Heart left ventricle (tissue), 13 donors: ENCODE data around the gene WDR70.

Experiments
- POLR2A ChIP-seq, 2 donors: fragments of 450-650 bp; IDR thresholded peaks; one replicate each; pipeline ENCODE4 v1.6.1; 2017; ENCODE audit warnings: antibody characterized with exemption in 2 of 2, mild to moderate bottlenecking in 2 of 2, moderate library complexity in 2 of 2
- TF ChIP-seq, protein P1 (sequence below), 12 donors: fragments of 200-600 bp; sonication (generic) in 4 of 12; IDR thresholded peaks; one replicate each; pipeline versions ENCODE4 v1.5.0 to v1.8.0; 2018 to 2022; ENCODE audit warnings: antibody characterized with exemption in 12 of 12, mild to moderate bottlenecking in 5 of 12
- donor health status: ischemic (EF 13 %, LVEDD 7.1; RV severe dilation, severe dysfunction).
- donor health status: DM: no; HTN: yes; CAD: no.
- donor health status: DM: no; HTN: no; CAD: no.
- donor health status: ischemic (EF 25% LVEDD 6.9; RV normal size, moderate dysfunction).
- donor health status: ischemic (EF 25% LVEDD 5.7; RV mildly dilated, moderate dysfunction).
- donor health status: ischemic (EF 35%, LVEDD 5.7; RV mildly dilated, moderate dysfunction).
- donor health status: nonischemic (EF 11% LVEDD 7.7; RV severe dilation, severe dysfunction).
- donor health status: DM: yes; HTN: yes; CAD: no.
- donor health status: PGD.
- donor health status: ischemic (EF 29% LVEDD 5.4; RV normal size, mild dysfunction).
- donor health status: nonischemic (EF 23%, LVEDD 6.1; RV moderate dilation, normal function).

GRCh38 chr5:37554405-37554739, 175.3 kb downstream of the WDR70 start:
- TF ChIP-seq, protein P1, sequence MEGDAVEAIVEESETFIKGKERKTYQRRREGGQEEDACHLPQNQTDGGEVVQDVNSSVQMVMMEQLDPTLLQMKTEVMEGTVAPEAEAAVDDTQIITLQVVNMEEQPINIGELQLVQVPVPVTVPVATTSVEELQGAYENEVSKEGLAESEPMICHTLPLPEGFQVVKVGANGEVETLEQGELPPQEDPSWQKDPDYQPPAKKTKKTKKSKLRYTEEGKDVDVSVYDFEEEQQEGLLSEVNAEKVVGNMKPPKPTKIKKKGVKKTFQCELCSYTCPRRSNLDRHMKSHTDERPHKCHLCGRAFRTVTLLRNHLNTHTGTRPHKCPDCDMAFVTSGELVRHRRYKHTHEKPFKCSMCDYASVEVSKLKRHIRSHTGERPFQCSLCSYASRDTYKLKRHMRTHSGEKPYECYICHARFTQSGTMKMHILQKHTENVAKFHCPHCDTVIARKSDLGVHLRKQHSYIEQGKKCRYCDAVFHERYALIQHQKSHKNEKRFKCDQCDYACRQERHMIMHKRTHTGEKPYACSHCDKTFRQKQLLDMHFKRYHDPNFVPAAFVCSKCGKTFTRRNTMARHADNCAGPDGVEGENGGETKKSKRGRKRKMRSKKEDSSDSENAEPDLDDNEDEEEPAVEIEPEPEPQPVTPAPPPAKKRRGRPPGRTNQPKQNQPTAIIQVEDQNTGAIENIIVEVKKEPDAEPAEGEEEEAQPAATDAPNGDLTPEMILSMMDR (IDR thresholded peaks at IDR 0.05) = no peak
- TF ChIP-seq POLR2A (IDR thresholded peaks at IDR 0.05) = no peak
